LHCN-M2 (cell line): ENCODE measurements around the gene TRMU. TPM values are rescaled to one million over a fixed set of nuclear protein-coding genes. Genes with fewer than 3 reads are reported as not detected.
"Not testable (repeated sequence)": the region's sequence is repeated elsewhere in the genome, so short reads cannot be mapped to it uniquely, and the experiment has no call there.

ENCODE experiments used
- DNase-seq: peaks from one replicate; pipeline ENCODE4 v3.0.0-alpha.2; 2012; ENCODE audit warnings: low read depth
- total RNA-seq: library from RNA; depleted of rRNA; stranded (reverse); fragments of >200 nt; gene quantifications from 2 replicates; pipeline ENCODE4 v1.2.3, GENCODE V29; 2014

TRMU gene
- total RNA-seq, 1 experiment from 2014 or later, result 53.6 TPM

GRCh38 chr22:46299101-46299500 lies 36.4 kb upstream of the TRMU start:
- DNase-seq, result no peak

- DNase-seq, result no peak
Observed at GRCh38 chr22:46300491-46300890, 35.0 kb upstream of the TRMU start.

- DNase-seq, result peak; percentile 54
Observed at GRCh38 chr22:46303347-46303965, 32.1 kb upstream of the TRMU start.

- no peak for DNase-seq
Observed at GRCh38 chr22:46308283-46308988, 27.1 kb upstream of the TRMU start.

GRCh38 chr22:46309526-46310085 lies 25.9 kb upstream of the TRMU start:
- no peak for DNase-seq

GRCh38 chr22:46312056-46312455 lies 23.5 kb upstream of the TRMU start:
- DNase-seq, result no peak

GRCh38 chr22:46312848-46313247 lies 22.7 kb upstream of the TRMU start:
- DNase-seq, result not testable (repeated sequence)

- DNase-seq, result no peak
Observed at GRCh38 chr22:46315976-46316375, 19.5 kb upstream of the TRMU start.

- no peak for DNase-seq
Observed at GRCh38 chr22:46317646-46318045, 17.9 kb upstream of the TRMU start.

GRCh38 chr22:46318576-46318975 lies 16.9 kb upstream of the TRMU start:
- DNase-seq, result no peak

GRCh38 chr22:46319319-46319718 lies 16.2 kb upstream of the TRMU start:
- no peak for DNase-seq

GRCh38 chr22:46320166-46320710 lies 15.3 kb upstream of the TRMU start:
- no peak for DNase-seq

GRCh38 chr22:46320716-46321386 lies 14.7 kb upstream of the TRMU start:
- no peak for DNase-seq

GRCh38 chr22:46322711-46323110 lies 12.8 kb upstream of the TRMU start:
- no peak for DNase-seq

- no peak for DNase-seq
Observed at GRCh38 chr22:46323162-46323561, 12.4 kb upstream of the TRMU start.

GRCh38 chr22:46326066-46326680 lies 9.3 kb upstream of the TRMU start:
- DNase-seq, result no peak

- no peak for DNase-seq
Observed at GRCh38 chr22:46327691-46328465, 7.6 kb upstream of the TRMU start.

GRCh38 chr22:46328797-46329196 lies 6.7 kb upstream of the TRMU start:
- no peak for DNase-seq

GRCh38 chr22:46329616-46330015 lies 5.9 kb upstream of the TRMU start:
- no peak for DNase-seq

GRCh38 chr22:46330426-46330825 lies 5.1 kb upstream of the TRMU start:
- no peak for DNase-seq

- DNase-seq, result no peak
Observed at GRCh38 chr22:46331496-46331895, 4.0 kb upstream of the TRMU start.
